SK-N-SH (cell line): ENCODE results near the gene MAP3K4. TPM values are rescaled to one million over a fixed set of nuclear protein-coding genes. Genes with fewer than 3 reads are reported as not detected.

Source experiments
- CTCF ChIA-PET: fragments of 300-600, 350-600 bp; formaldehyde crosslinking; extraction: SDS; loops from one replicate; lab custom pipeline; 2021; lab: Yijun Ruan, JAX
- POLR2A ChIA-PET: fragments of 350-600 bp; sonication (Branson Sonifier 250); formaldehyde crosslinking; extraction: SDS; loops from one replicate; lab custom pipeline; 2020; ENCODE audit warnings: antibody characterized with exemption, inconsistent platforms; lab: Yijun Ruan, JAX
- DNase-seq: peaks from one replicate; pipeline ENCODE4 v3.0.0; 2012
- H2AFZ ChIP-seq: fragments of 200-600 bp; sonication (generic); 2 replicates; pipeline ENCODE4 v1.8.1; 2016; ENCODE audit warnings: antibody characterized with exemption, mild to moderate bottlenecking, low read depth
- H3F3A ChIP-seq: fragments of 200-600 bp; sonication (generic); replicated peaks from 2 replicates; pipeline ENCODE3; 2016; ENCODE audit warnings: antibody characterized with exemption, mild to moderate bottlenecking; ENCODE audit not compliant: insufficient read depth
- H3K27ac ChIP-seq, 2 experiments: fragments of 200-500 bp in 1 of 2; fragments of 200-600 bp in 1 of 2; sonication (Bioruptor generic) in 1 of 2; sonication (generic), shearing (Covaris generic) in 1 of 2; 2 replicates each; pipeline versions ENCODE4 v1.5.1 to v1.6.1; 2014 to 2016; ENCODE audit warnings: low read depth in 2 of 2, inconsistent platforms in 1 of 2, low read length in 1 of 2, mild to moderate bottlenecking in 1 of 2, mixed read lengths in 1 of 2
- H3K27me3 ChIP-seq: fragments of 200-600 bp; sonication (generic), shearing (Covaris generic); 2 replicates; pipeline ENCODE4 v1.6.1; 2016; ENCODE audit warnings: mixed run types; ENCODE audit not compliant: insufficient read depth
- H3K36me3 ChIP-seq, 2 experiments: fragments of 200-500 bp in 1 of 2; fragments of 200-600 bp in 1 of 2; sonication (Bioruptor generic) in 1 of 2; sonication (generic) in 1 of 2; replicated peaks in 1 of 2; 2 replicates each; pipeline versions ENCODE3 to v1.5.1; 2014 to 2016; ENCODE audit warnings: low read length in 1 of 2, mild to moderate bottlenecking in 1 of 2; ENCODE audit not compliant: insufficient read depth in 2 of 2, control insufficient read depth in 1 of 2
- H3K4me1 ChIP-seq, 2 experiments: fragments of 200-500 bp in 1 of 2; fragments of 200-600 bp in 1 of 2; sonication (Bioruptor generic) in 1 of 2; sonication (generic), shearing (Covaris generic) in 1 of 2; 2 replicates each; pipeline versions ENCODE4 v1.5.1 to v1.6.1; 2014 to 2016; ENCODE audit warnings: low read depth in 1 of 2, low read length in 1 of 2, mixed run types in 1 of 2; ENCODE audit not compliant: insufficient read depth in 2 of 2, control insufficient read depth in 1 of 2
- H3K4me2 ChIP-seq: fragments of 200-600 bp; sonication (generic), shearing (Covaris generic); 2 replicates; pipeline ENCODE4 v1.6.1; 2017; ENCODE audit warnings: mixed run types
- H3K4me3 ChIP-seq, 2 experiments: fragments of 200-500 bp in 1 of 2; fragments of 200-600 bp in 1 of 2; sonication (Bioruptor generic) in 1 of 2; sonication (generic), shearing (Covaris generic) in 1 of 2; 2 replicates each; pipeline versions ENCODE4 v1.5.1 to v1.8.1; 2014 to 2016; ENCODE audit warnings: low read depth in 2 of 2, inconsistent platforms in 1 of 2, low read length in 1 of 2, mild to moderate bottlenecking in 1 of 2, mixed read lengths in 1 of 2, moderate library complexity in 1 of 2
- H3K79me2 ChIP-seq: fragments of 200-600 bp; sonication (generic); 2 replicates; pipeline ENCODE4 v1.8.1; 2017; ENCODE audit warnings: mild to moderate bottlenecking; ENCODE audit not compliant: insufficient read depth
- H3K9ac ChIP-seq: fragments of 200-600 bp; sonication (generic); 2 replicates; pipeline ENCODE4 v1.6.1; 2017; ENCODE audit warnings: mixed run types
- H3K9me2 ChIP-seq: fragments of 200-600 bp; sonication (generic); 2 replicates; pipeline ENCODE4 v1.6.1; 2017; ENCODE audit warnings: mixed run types
- H3K9me3 ChIP-seq: fragments of 200-600 bp; sonication (generic); 2 replicates; pipeline ENCODE4 v1.6.1; 2017; ENCODE audit warnings: mixed run types, mild to moderate bottlenecking, moderate library complexity
- H4K20me1 ChIP-seq: fragments of 200-600 bp; sonication (generic); 2 replicates; pipeline ENCODE4 v1.6.1; 2017; ENCODE audit warnings: mild to moderate bottlenecking, mixed run types; ENCODE audit not compliant: insufficient read depth
- ELF1 ChIP-seq: IDR thresholded peaks from 2 replicates; pipeline ENCODE4 v1.4.0; 2012
- EZH2phosphoT487 ChIP-seq: fragments of 200-600 bp; sonication (generic); IDR thresholded peaks from 2 replicates; pipeline ENCODE4 v1.6.1; 2017; ENCODE audit warnings: low read depth, mixed run types, mild to moderate bottlenecking, antibody characterized with exemption, moderate library complexity, borderline replicate concordance
- FOXM1 ChIP-seq: IDR thresholded peaks from 2 replicates; pipeline ENCODE4 v1.4.0; 2012; ENCODE audit warnings: low read depth, mild to moderate bottlenecking
- GATA2 ChIP-seq: sonication (generic); formaldehyde crosslinking; IDR thresholded peaks from 2 replicates; pipeline ENCODE4 v1.5.0; 2020; ENCODE audit warnings: mild to moderate bottlenecking, missing genetic modification reagents
- IRF3 ChIP-seq: fragments of 150-350 bp; IDR thresholded peaks from 2 replicates; pipeline ENCODE4 v1.6.1; 2016; ENCODE audit warnings: mild to moderate bottlenecking, low read depth, low read length
- MAX ChIP-seq: IDR thresholded peaks from 2 replicates; pipeline ENCODE4 v1.4.0; 2012; ENCODE audit warnings: low read depth
- NRF1 ChIP-seq: IDR thresholded peaks from 2 replicates; pipeline ENCODE4 v1.6.1; 2012; ENCODE audit warnings: low read depth, mild to moderate bottlenecking, low read length
- POLR2AphosphoS5 ChIP-seq: IDR thresholded peaks from 2 replicates; pipeline ENCODE4 v1.6.1; 2012; ENCODE audit warnings: low read depth, low read length
- RFX5 ChIP-seq: IDR thresholded peaks from 2 replicates; pipeline ENCODE4 v1.6.1; 2012; ENCODE audit warnings: mild to moderate bottlenecking, improper control_type of control experiment, low read length
- RXRA ChIP-seq: IDR thresholded peaks from 2 replicates; pipeline ENCODE4 v1.4.0; 2012; ENCODE audit warnings: low read depth, mild to moderate bottlenecking, borderline replicate concordance
- TCF12 ChIP-seq: IDR thresholded peaks from 2 replicates; pipeline ENCODE4 v1.4.0; 2012
- TEAD4 ChIP-seq: IDR thresholded peaks from 2 replicates; pipeline ENCODE4 v1.4.0; 2012; ENCODE audit warnings: mild to moderate bottlenecking, borderline replicate concordance; ENCODE audit not compliant: insufficient read depth
- YY1 ChIP-seq: IDR thresholded peaks from 2 replicates; pipeline ENCODE4 v1.4.0; 2012; ENCODE audit warnings: low read depth, mild to moderate bottlenecking
- WGBS: methylation state at CpG from one replicate; pipeline ENCODE4 v1.1.6; 2017; ENCODE audit warnings: low lambda C conversion rate; 5-methylcytosine and 5-hydroxymethylcytosine counted together
- polyA plus RNA-seq, 3 experiments: library from polyadenylated mRNA; depleted of rRNA; stranded (reverse); fragments of >200 nt; gene quantifications; 2 replicates each; pipeline ENCODE4 v1.2.3, GENCODE V29; 2012
- TF ChIP-seq, protein P1 (sequence below): IDR thresholded peaks from 2 replicates; pipeline ENCODE4 v1.4.0; 2012; ENCODE audit warnings: low read depth, borderline replicate concordance

MAP3K4 gene
- polyA plus RNA-seq, 1 of the 3 experiments (the other 2 are of a cell fraction), result 6.8 TPM

DNA sequence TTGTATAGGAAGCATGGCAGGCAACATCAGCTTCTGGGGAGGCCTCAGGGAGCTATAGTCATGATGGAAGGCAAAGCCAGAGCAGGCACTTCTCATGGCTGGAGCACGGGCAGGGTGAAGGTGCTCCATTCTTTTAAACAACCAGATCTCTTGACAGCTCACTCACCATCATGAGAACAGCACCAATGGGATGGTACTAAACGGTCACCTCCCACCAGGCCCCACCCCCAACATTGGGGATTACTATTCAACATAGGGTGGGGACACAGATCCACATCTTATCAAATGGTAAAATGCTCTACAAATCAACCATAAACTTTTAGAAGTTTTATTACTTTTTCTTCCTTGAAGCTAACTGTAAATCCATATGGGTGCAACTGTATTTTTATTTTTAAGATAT, 61.5 kb downstream of the MAP3K4 start:
- ChIA-PET POLR2A (no interaction called here), CTCF (no interaction called here)
- Histone ChIP-seq H3K9ac (no peak overlapping the region), H2AFZ (no peak overlapping the region), H3K9me2 (no peaks in the 10 kb centered on the region), H3K4me3 (no peak overlapping the region), H3K27ac (no peak overlapping the region), H4K20me1 (0 out of 2 replicates have a peak, but pooled peaks cover 3% of the 10 kb centered on the region), H3K4me1 (peaks cover 0 to 11% of the 10 kb centered on the region in 2 experiments; a peak in 2 of 4 replicates), H3K4me2 (no peak overlapping the region), H3K36me3 (peaks cover 6 to 16% of the 10 kb centered on the region in 2 experiments), H3K79me2 (peaks cover 2% of the 10 kb centered on the region; the same call in 1 of the 2 replicates), H3K9me3 (no peaks in the 10 kb centered on the region), H3K27me3 (no peaks in the 10 kb centered on the region), H3F3A (no peaks in the 10 kb centered on the region)
- no peak for DNase-seq
- TF ChIP-seq TCF12 (no peak), EZH2phosphoT487 (no peak), RXRA (no peak), RFX5 (no peak), ELF1 (no peak), GATA2 (CRISPR knock-in tag) (no peak), FOXM1 (no peak)
- WGBS, result 86% methylated on average over 2 of the region's 2 CpGs

DNA sequence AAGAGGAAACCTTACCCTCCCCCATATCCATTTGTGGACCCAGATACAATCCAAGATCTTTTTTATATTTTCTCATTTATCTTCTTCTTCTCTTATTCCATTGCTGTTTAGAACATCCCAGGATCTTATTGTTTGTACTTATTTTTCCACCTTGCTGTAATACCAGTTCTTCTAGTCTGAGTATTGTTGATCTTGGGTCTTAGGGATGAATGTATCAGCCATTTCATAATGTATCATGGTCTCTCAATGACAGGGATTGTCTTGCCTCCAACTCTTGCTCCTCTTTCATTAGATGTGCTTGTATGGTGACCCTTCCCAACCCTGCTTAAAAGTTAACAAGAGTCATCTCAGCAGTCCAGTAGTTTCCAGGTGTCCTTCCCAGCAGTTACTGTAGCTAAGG, 63.3 kb downstream of the MAP3K4 start:
- peaks cover 6% of the 10 kb centered on the region in 2 experiments for H3K36me3 ChIP-seq
- TF ChIP-seq, protein P1, sequence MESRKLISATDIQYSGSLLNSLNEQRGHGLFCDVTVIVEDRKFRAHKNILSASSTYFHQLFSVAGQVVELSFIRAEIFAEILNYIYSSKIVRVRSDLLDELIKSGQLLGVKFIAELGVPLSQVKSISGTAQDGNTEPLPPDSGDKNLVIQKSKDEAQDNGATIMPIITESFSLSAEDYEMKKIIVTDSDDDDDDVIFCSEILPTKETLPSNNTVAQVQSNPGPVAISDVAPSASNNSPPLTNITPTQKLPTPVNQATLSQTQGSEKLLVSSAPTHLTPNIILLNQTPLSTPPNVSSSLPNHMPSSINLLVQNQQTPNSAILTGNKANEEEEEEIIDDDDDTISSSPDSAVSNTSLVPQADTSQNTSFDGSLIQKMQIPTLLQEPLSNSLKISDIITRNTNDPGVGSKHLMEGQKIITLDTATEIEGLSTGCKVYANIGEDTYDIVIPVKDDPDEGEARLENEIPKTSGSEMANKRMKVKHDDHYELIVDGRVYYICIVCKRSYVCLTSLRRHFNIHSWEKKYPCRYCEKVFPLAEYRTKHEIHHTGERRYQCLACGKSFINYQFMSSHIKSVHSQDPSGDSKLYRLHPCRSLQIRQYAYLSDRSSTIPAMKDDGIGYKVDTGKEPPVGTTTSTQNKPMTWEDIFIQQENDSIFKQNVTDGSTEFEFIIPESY, result no peak
- TF ChIP-seq, all 33 proteins: peak for 0
- Histone ChIP-seq H3K79me2 (peaks cover 2% of the 10 kb centered on the region; the same call in 1 of the 2 replicates), H3K27me3 (no peaks in the 10 kb centered on the region), H3K4me2 (no peak overlapping the region), H3K4me3 (no peak overlapping the region), H3K27ac (no peak overlapping the region), H3K4me1 (no peaks in the 10 kb centered on the region; a peak in 1 of 4 replicates), H4K20me1 (no peaks in the 10 kb centered on the region), H3F3A (no peaks in the 10 kb centered on the region), H3K9me3 (no peaks in the 10 kb centered on the region), H3K9me2 (no peaks in the 10 kb centered on the region), H2AFZ (no peak overlapping the region), H3K9ac (no peak overlapping the region)
- ChIA-PET POLR2A (no interaction called here), CTCF (interaction anchor here (1.0 to 1.2 kb wide), 2 partner anchors 15 to 28 kb away, joined by 3 to 4 read pairs; no protein-coding TSS in a partner anchor)
- no peak for DNase-seq

- Histone ChIP-seq H3K9ac (no peak overlapping the region), H3K27me3 (no peaks in the 10 kb centered on the region), H3F3A (no peaks in the 10 kb centered on the region), H4K20me1 (no peaks in the 10 kb centered on the region), H3K4me3 (no peak overlapping the region), H3K27ac (no peak overlapping the region), H2AFZ (no peak overlapping the region), H3K4me2 (no peak overlapping the region), H3K4me1 (no peaks in the 10 kb centered on the region; a peak in 1 of 4 replicates), H3K79me2 (peaks cover 2% of the 10 kb centered on the region; the same call in 1 of the 2 replicates), H3K9me2 (no peaks in the 10 kb centered on the region), H3K9me3 (no peaks in the 10 kb centered on the region), H3K36me3 (peaks cover 3 to 4% of the 10 kb centered on the region in 2 experiments)
- WGBS, result 96% methylated on average over 4 of the region's 4 CpGs
- no peak for DNase-seq
- ChIA-PET POLR2A (no interaction called here), CTCF (interaction anchor here (0.7 kb wide), 1 partner anchor 289 kb away, joined by 3 read pairs; no protein-coding TSS in a partner anchor)
- no peak for TF ChIP-seq TEAD4
- TF ChIP-seq POLR2AphosphoS5, result no peak
- TF ChIP-seq NRF1, result no peak
- no peak for TF ChIP-seq YY1
- no peak for TF ChIP-seq MAX
- no peak for TF ChIP-seq IRF3
Observed at GRCh38 chr6:161056451-161056850, 64.9 kb downstream of the MAP3K4 start.
